Dermis blood vessel endothelial cell (primary cell): ENCODE results near the gene NAALADL2. TPM values are rescaled to one million over a fixed set of nuclear protein-coding genes. Genes with fewer than 3 reads are reported as not detected.
"Not testable (repeated sequence)": the region's sequence is repeated elsewhere in the genome, so short reads cannot be mapped to it uniquely, and the experiment has no call there.

Experiments
- DNase-seq: peaks from one replicate; pipeline ENCODE4 v3.0.0; 2010
- total RNA-seq: library from RNA; depleted of rRNA; stranded (reverse); fragments of >200 nt; gene quantifications from 2 replicates; pipeline ENCODE4 v1.2.3, GENCODE V29; 2014

NAALADL2 gene
- total RNA-seq, 1 donor from 2014 or later = 1.4 TPM

DNA sequence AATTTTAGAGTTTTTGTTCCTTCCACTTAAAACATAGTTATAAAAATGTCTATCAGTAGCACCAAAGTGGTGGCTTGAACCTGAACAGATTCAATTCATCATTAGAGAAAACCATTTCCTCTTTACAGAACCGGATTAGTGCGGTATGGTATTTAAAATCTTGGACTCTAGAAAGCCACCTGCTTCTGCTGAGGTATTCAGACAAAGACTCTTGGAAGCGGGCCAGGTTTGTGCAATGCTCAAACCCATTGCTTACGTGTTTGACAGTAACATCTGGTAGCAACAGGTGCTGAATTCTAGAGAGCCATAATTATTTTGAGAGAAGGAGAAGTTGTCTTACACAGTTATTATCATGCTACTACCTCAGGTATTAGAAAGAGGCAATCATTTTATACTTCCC lies 290.5 kb downstream of the NAALADL2 start:
- peak; percentile 2 for DNase-seq

GRCh38 chr3:175150812-175151401 lies 291.8 kb downstream of the NAALADL2 start:
- no peak for DNase-seq

GRCh38 chr3:175153595-175153994 lies 294.5 kb downstream of the NAALADL2 start:
- DNase-seq = no peak

DNA sequence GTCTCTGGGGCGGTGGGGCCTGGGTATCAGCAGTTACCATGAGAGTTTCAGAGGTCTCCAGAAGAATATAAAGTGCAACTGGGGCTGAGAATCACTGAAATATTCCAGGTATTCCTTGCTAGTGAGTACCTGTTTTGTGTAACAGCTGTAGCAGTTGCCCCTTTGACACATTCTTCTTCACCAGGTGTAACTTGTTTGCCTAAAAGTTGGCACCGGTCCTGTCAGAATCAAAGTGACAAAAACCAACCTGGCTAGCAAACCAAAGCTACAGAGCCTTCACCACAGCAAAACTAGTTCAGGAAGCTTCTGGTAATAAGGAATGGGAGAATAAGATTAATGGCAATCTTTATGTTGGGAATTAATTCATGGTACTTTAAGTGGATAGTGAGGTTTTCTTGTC lies 296.0 kb downstream of the NAALADL2 start:
- no peak for DNase-seq

GRCh38 chr3:175159202-175159601 lies 300.1 kb downstream of the NAALADL2 start:
- DNase-seq = no peak

DNA sequence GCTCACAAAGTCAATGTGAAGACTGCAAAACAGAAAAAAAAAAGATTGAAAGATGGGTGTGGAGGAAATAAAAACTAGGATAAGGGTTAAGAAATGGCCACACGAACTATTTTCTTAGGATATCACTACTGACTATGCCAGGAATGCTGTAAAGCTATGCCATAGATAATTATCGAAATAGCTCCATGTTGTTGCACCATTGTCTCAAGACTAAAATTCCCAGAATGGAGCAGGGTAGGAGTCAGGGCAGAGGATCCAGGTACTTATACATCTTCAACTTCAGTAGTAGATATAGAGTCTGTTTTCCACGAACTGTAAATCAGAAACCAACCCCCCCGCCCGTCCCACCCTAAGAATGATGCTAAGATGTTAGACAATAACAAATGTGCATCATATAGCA lies 302.2 kb downstream of the NAALADL2 start:
- DNase-seq = no peak

- no peak for DNase-seq
These were observed 304.6 kb downstream of the NAALADL2 start for GRCh38 chr3:175163686-175164085.

DNA sequence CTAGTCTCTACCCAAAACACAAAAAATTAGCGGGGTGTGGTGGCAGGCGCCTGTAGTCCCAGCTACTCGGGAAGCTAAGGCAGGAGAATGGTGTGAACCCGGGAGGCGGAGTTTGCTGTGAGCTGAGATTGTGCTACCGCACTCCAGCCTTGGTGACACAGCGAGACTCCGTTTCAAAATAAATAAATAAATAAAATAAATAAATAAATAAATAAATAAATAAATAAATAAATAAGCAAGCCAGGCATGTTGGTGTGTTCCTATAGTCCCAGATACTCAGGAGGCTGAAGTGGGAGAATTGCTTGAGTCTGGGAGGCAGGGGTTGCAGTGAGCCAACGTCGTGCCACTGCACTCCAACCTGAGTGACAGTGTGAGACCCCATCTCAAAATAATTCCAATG lies 314.0 kb downstream of the NAALADL2 start:
- DNase-seq = not testable (repeated sequence)

GRCh38 chr3:175176556-175176955 lies 317.4 kb downstream of the NAALADL2 start:
- peak; percentile 34 for DNase-seq

DNA sequence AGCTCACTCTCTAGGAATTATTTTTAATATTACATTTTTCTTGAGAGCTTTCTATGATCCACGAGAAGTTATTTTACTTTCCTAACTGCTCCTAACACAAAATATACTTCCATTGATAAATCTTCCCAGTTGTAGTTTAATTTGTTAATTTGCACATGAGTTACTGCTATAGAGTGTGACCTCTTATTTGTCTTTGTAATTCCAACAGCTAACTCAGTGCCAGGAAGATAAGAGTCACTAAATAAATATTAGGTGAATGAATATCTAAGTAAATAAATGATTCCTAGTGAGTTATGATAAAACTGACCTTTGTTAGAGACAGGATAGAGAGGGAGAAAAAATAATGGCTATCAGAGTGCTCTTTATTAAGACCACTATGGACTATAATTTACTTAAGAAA lies 319.9 kb downstream of the NAALADL2 start:
- peak; percentile 18 for DNase-seq

DNA sequence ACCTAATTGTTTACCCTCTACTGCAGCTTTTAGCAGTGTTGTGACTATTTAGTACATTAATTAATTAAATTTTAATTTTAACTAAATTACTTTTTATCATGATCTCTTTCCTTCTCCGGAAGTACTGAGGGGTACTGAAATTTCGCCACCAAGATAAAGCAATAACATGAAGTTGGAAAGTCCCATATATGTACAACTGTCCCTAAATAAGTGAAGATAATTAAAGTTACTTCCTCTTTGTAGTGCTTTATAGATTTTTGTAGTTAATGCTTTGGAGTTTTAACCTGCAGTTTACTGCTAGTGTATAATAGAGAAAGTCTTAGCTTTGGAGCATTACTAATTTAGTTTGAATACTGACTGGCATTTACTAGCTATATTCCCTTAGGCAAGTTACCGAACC lies 325.3 kb downstream of the NAALADL2 start:
- DNase-seq = no peak

- no peak for DNase-seq
These were observed 326.8 kb downstream of the NAALADL2 start for GRCh38 chr3:175185903-175186302.

DNA sequence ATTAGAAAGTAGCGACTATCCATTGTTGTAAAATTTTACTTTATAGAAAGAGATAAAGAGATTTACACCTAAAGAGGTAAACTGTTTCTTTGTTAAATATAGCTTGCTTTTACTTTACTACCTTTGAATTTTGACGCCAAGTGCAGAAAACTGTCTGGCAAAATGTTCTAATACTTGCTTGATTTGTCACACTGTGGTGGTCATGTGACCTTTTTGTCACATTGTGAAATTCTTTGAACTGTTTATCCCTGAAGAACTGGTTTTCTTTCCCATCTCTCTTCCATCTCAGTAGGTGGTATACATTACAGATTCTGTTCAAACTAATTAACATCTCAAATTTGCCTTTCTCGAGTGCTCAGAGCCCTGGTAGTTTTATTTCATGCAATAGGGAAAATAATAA lies 327.4 kb downstream of the NAALADL2 start:
- DNase-seq = no peak

GRCh38 chr3:175187586-175187985 lies 328.5 kb downstream of the NAALADL2 start:
- DNase-seq = no peak

DNA sequence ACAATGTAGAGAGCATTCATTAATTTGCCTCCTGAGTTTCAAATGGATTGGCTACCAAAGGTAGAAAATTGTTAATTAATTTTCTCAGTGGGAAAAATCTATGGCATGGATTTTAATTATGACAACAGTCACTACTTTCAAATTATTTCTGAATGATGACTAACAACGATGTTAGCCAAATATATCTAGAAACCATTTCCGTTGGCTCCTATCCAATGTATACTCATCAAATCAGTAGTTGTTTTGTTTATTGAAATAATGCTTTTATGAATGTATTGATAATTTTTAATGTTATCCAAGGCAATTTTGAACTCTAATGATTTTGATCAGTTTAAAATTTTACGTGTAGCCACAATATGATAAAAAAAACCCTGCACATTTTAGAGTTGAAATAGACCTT lies 333.4 kb downstream of the NAALADL2 start:
- DNase-seq = peak; percentile 59

GRCh38 chr3:175193815-175194518 lies 334.8 kb downstream of the NAALADL2 start:
- DNase-seq = peak; percentile 35

- DNase-seq = no peak
These were observed 340.1 kb downstream of the NAALADL2 start for GRCh38 chr3:175198991-175199783.

DNA sequence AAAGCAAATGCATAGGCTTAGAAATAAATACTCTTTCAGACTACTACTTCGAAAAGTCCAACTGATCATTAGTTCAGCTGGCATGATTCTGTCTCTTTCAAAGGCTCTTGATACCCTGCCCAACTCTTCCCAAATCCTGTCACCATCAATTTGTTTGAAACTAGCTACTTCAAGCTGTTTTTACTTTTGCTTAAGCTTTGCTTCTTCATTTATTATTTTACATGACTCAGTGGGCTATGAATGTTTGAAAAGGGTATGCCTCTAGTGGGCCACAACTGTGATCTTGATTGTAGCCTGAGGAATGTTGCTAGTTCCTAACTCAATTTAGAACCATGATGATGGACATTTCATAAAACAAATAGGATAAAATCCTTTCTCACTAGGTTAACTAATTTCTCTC lies 340.8 kb downstream of the NAALADL2 start:
- DNase-seq = no peak

DNA sequence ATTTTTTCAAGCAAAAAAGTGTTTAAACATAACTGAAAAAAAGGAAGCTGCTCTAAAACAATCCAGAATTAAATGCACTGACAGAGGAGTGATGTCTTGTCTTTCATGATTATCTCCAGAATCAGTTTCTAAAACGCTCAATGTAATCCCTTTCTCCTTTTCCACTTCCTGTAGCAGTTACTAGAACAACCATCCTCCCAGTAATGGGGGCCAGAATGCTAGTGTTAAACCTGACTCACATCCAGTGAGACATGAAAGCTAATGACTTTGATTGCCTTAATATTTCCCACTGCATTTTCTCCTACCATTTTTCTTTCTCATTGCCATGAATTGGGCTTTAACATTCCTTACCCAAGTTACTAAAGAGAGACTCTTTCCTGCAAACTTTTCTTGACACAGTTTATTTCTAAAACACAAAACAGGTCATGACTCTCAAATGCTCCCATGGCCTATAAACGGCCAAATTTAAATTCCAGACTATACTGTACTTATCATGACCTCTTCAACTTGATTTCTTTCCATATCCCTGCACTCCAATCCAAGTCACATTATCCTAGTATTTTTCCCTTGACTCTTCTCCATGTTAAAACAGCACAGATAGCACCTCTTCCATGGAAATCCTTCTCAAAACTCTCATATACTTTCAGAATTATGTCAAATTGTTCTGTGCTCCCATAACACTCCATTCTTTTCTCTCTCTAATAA lies 341.4 kb downstream of the NAALADL2 start:
- DNase-seq = no peak

GRCh38 chr3:175207361-175207760 lies 348.2 kb downstream of the NAALADL2 start:
- DNase-seq = peak; percentile 10

DNA sequence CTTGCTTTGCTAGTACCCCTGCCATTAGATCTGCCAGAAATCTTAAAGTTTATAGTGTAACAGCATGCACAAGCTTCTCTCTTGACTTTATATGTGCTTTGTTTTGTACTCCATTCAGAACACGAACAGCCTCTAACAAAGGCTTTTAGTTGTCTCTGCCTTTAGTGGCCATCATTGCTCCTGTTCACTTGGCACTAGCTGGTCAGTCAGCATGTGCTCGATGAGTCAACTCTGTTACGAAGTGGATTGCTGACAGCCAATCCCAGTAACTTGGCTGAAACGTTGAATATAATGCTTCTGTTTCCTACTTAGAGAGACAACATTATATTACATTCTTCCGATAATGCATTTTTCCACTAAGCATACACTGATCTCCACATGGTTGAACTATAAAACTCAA lies 349.2 kb downstream of the NAALADL2 start:
- DNase-seq = peak; percentile 18

DNA sequence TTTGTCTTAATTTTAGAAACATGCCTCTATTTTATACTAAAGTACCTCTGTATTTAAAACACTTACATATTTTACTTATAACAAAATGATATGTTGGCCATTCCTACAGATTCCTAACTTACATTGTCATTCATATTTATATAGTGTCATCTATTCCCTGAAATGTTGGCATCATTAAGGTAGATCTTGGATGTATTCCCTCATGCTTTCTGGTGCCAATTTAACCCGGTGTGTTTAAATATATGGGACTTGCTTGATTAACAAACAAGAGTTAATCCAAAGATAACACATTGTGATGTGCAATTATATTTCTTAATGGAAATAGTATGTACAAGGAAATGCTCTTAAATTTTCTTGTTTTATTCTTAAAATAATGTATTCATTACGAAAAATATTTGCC lies 352.3 kb downstream of the NAALADL2 start:
- DNase-seq = no peak

GRCh38 chr3:175212896-175213295 lies 353.8 kb downstream of the NAALADL2 start:
- no peak for DNase-seq
